ENCODE data around the gene ZBED4. TPM values are rescaled to one million over a fixed set of nuclear protein-coding genes. Genes with fewer than 3 reads are reported as not detected.
A peak's percentile ranks its signal among the peaks of the same experiment; 100 is the strongest.

ZBED4 gene
- total RNA-seq, 1 donor from 2014 or later: 22.7 TPM

DNA sequence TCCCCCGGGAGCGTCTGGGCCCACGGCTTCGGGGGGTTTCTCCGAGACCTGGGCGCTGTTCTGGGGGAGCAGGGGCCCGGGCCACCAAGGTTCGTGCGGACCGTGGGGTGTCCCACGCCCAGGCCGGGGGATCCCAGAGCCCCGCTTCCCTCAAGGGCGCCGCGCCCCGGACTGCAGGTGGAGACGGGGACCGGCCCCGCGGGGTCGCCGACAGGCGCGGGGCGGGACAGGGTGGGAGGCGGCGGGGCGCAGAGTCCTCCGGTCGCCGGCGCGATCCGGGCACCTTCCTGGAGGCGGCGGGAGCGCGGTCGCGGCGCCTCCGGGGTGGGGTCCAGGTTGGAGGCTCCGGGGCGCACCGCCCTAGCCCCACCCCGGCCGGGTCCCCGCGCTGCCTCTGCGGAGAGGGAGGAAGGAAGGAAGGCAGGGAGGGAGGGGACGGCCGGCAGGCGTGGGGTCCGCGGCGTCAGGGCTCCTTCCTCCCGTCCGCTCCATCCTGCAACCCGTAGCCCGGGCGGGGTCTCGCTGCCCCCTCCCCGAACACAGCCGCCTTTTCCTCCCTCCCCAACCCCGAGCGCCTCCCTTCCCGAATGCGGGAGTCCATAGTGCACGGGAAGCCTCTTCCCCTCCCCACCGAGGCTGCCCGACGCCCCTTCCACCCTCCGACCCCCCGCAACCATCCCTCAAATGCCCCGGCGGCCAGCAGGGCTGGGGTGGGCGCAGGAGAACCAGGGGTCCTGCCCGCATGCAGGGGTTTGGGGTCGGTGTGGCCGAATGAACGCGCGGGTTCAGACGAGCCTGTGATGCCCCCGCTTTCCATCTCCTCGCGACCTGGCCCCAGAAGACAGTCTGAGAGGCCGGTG lies 4.3 kb upstream of the ZBED4 start:
- Histone ChIP-seq H3K27ac (ENCODE audit: low read depth, low read length) (no peak overlapping the region), H3K4me1 (ENCODE audit: insufficient read depth, low read length) (peaks cover 5% of the 10 kb centered on the region), H3K9me3 (ENCODE audit: insufficient read depth, low read depth, low read length) (no peaks in the 10 kb centered on the region), H3K36me3 (ENCODE audit: insufficient read depth, low read length) (no peaks in the 10 kb centered on the region), H3K4me3 (ENCODE audit: insufficient read depth, low read depth, low read length) (no peak overlapping the region), H3K4me2 (ENCODE audit: low read length) (peak overlapping the region; percentile 22), H3K27me3 (ENCODE audit: insufficient read depth, low read length) (peaks cover 49% of the 10 kb centered on the region), H4K20me1 (ENCODE audit: insufficient read depth, low read length) (peaks cover 2% of the 10 kb centered on the region), H2AFZ (ENCODE audit: low read depth, low read length) (no peak overlapping the region), H3K79me2 (ENCODE audit: insufficient read depth, low read length) (peaks cover 3% of the 10 kb centered on the region), H3K9ac (ENCODE audit: low read length) (no peak overlapping the region)
- TF ChIP-seq, protein P1, sequence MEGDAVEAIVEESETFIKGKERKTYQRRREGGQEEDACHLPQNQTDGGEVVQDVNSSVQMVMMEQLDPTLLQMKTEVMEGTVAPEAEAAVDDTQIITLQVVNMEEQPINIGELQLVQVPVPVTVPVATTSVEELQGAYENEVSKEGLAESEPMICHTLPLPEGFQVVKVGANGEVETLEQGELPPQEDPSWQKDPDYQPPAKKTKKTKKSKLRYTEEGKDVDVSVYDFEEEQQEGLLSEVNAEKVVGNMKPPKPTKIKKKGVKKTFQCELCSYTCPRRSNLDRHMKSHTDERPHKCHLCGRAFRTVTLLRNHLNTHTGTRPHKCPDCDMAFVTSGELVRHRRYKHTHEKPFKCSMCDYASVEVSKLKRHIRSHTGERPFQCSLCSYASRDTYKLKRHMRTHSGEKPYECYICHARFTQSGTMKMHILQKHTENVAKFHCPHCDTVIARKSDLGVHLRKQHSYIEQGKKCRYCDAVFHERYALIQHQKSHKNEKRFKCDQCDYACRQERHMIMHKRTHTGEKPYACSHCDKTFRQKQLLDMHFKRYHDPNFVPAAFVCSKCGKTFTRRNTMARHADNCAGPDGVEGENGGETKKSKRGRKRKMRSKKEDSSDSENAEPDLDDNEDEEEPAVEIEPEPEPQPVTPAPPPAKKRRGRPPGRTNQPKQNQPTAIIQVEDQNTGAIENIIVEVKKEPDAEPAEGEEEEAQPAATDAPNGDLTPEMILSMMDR (IDR thresholded peaks at IDR 0.05; ENCODE audit: insufficient read depth, low read depth, low read length): no peak
- TF ChIP-seq EZH2 (IDR thresholded peaks at IDR 0.05; ENCODE audit: insufficient read depth, low read length): peak; percentile 98
- H3K27ac Mint-ChIP-seq (ENCODE audit: unreplicated experiment): no peak overlapping the region
- H3K4me3 Mint-ChIP-seq (ENCODE audit: unreplicated experiment): no peak overlapping the region
- H3K36me3 Mint-ChIP-seq (ENCODE audit: low read depth, unreplicated experiment): no peaks in the 10 kb centered on the region
- FAIRE-seq: no peak
- no peak for DNase-seq (ENCODE audit: low read depth)
- H3K9me3 Mint-ChIP-seq (ENCODE audit: unreplicated experiment): no peaks in the 10 kb centered on the region
- H3K4me1 Mint-ChIP-seq (ENCODE audit: low read depth, unreplicated experiment): peaks cover 1% of the 10 kb centered on the region
- H3K27me3 Mint-ChIP-seq (ENCODE audit: low read depth, unreplicated experiment): peaks cover 43% of the 10 kb centered on the region

DNA sequence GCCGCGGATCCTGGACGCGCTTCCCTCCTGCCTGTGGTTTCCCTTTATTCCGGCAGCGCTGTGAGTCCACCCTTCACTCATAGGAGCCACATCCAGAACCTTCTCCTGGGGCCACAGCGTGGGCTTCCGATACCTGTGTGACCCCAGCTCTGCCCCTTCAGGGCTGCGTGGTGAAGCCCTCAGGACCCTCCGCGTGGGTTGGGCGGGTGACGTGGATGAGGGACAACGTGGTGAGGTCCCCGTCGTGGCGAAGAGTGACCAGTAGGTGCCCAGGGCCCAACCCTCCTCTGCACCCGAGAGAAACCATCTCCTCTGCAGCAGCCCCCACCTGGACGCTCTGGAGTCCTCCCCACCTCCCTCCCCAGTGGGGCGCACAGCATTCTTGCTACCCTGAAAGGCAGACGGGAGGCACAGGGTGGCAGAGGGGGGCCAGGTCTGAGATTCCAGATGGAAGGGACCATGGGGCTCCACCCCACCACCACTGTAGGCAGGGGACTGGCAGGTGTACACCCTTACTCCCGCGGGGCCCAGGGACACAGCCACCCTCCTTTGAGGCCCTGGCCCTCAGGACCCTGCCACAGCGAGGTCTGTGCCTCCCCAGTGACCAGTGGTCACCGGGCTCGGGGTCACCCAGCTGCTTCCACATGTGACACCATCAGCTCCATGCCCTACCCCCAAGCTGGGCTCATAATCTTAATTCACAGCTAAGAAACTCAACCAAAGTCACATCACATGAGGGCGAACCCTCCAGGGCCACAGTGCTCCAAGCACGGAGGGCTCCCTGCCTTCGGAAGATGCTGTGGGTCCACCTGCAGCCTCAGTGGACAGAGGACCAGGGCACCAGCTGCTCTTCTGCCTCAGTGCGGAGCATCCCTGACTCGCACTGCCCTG lies 3.4 kb upstream of the ZBED4 start:
- Mint-ChIP-seq H3K4me1 (ENCODE audit: low read depth, unreplicated experiment) (peaks cover 5% of the 10 kb centered on the region), H3K36me3 (ENCODE audit: low read depth, unreplicated experiment) (no peaks in the 10 kb centered on the region), H3K9me3 (ENCODE audit: unreplicated experiment) (no peaks in the 10 kb centered on the region), H3K27me3 (ENCODE audit: low read depth, unreplicated experiment) (peaks cover 40% of the 10 kb centered on the region), H3K4me3 (ENCODE audit: unreplicated experiment) (no peak overlapping the region), H3K27ac (ENCODE audit: unreplicated experiment) (no peak overlapping the region)
- H3K36me3 ChIP-seq (ENCODE audit: insufficient read depth, low read length): no peaks in the 10 kb centered on the region
- H3K27ac ChIP-seq (ENCODE audit: low read depth, low read length): no peak overlapping the region
- peaks cover 10% of the 10 kb centered on the region for H3K4me1 ChIP-seq (ENCODE audit: insufficient read depth, low read length)
- peaks cover 42% of the 10 kb centered on the region for H3K27me3 ChIP-seq (ENCODE audit: insufficient read depth, low read length)
- DNase-seq (ENCODE audit: low read depth): no peak
- H3K9me3 ChIP-seq (ENCODE audit: insufficient read depth, low read depth, low read length): no peaks in the 10 kb centered on the region
- FAIRE-seq: no peak
- H3K4me3 ChIP-seq (ENCODE audit: insufficient read depth, low read depth, low read length): no peak overlapping the region
- H4K20me1 ChIP-seq (ENCODE audit: insufficient read depth, low read length): peaks cover 11% of the 10 kb centered on the region
- TF ChIP-seq EZH2 (IDR thresholded peaks at IDR 0.05; ENCODE audit: insufficient read depth, low read length): no peak
- TF ChIP-seq, protein P1 (IDR thresholded peaks at IDR 0.05; ENCODE audit: insufficient read depth, low read depth, low read length): no peak
- H3K4me2 ChIP-seq (ENCODE audit: low read length): peak overlapping the region; percentile 22
- no peak overlapping the region for H3K9ac ChIP-seq (ENCODE audit: low read length)
- no peak overlapping the region for H2AFZ ChIP-seq (ENCODE audit: low read depth, low read length)
- H3K79me2 ChIP-seq (ENCODE audit: insufficient read depth, low read length): peaks cover 12% of the 10 kb centered on the region

Measured in astrocyte (in vitro differentiated cells and primary cell).